HepG2 (cell line): ENCODE data around the gene BBS9. TPM values are rescaled to one million over a fixed set of nuclear protein-coding genes. Genes with fewer than 3 reads are reported as not detected.
"Not testable (repeated sequence)": the region's sequence is repeated elsewhere in the genome, so short reads cannot be mapped to it uniquely, and the experiment has no call there.

Source experiments
- ATAC-seq: fragments of 200-7000 bp; cut with Tn5 transposase; 3 replicates; pipeline ENCODE4 v1.9.1; 2020; ENCODE audit warnings: mild to moderate bottlenecking, moderate library complexity
- BruUV-seq: library from RNA; stranded (reverse); fragments of 400-500 nt; replicated peaks from 2 replicates; lab custom pipeline; 2021; lab: Mats Ljungman, UMichigan
- CTCF ChIA-PET: fragments of 300-600 bp; formaldehyde crosslinking; extraction: SDS; loops from one replicate; lab custom pipeline; 2021; ENCODE audit warnings: low total read pairs, inconsistent platforms, low intra/inter-chr PET ratio; lab: Yijun Ruan, JAX
- POLR2A ChIA-PET: fragments of 350-600 bp; sonication (Branson Sonifier 250); formaldehyde crosslinking; loops from one replicate; lab custom pipeline; 2020; ENCODE audit warnings: antibody characterized with exemption, inconsistent platforms; lab: Yijun Ruan, JAX
- DNase-seq: peaks from one replicate; pipeline ENCODE4 v3.0.0-alpha.2; 2015; ENCODE audit warnings: low spot score
- FAIRE-seq: peaks from 3 replicates; lab custom pipeline; 2011; peaks lifted over from hg19 to GRCh38; lab: Jason Lieb, UNC
- H2AFZ ChIP-seq: one replicate; pipeline ENCODE4 v1.6.1; 2011; ENCODE audit warnings: low read length, inconsistent platforms
- H3K27ac ChIP-seq: fragments of 300-600 bp; 3 replicates; pipeline ENCODE4 v1.8.0; 2011; ENCODE audit warnings: mixed run types, mild to moderate bottlenecking, mixed read lengths, low read length, inconsistent platforms; ENCODE audit not compliant: insufficient read depth; ENCODE audit errors: extremely low read length
- H3K27me3 ChIP-seq, 2 experiments: fragments of 200-600 bp in 1 of 2; 2 replicates in 1 of 2; 3 replicates in 1 of 2; pipeline versions ENCODE4 v1.6.0 to v1.8.0; 2011; ENCODE audit warnings: low read length in 2 of 2, mild to moderate bottlenecking in 2 of 2, moderate library complexity in 2 of 2, inconsistent platforms in 1 of 2; ENCODE audit not compliant: insufficient read depth in 2 of 2, control insufficient read depth in 1 of 2
- H3K36me3 ChIP-seq, 2 experiments: fragments of 200-600 bp in 1 of 2; replicated peaks in 1 of 2; 2 replicates in 1 of 2; 3 replicates in 1 of 2; pipeline versions ENCODE4 v1.5.1 to v1.8.0; 2011; ENCODE audit warnings: low read length in 2 of 2, inconsistent platforms in 1 of 2; ENCODE audit not compliant: insufficient read depth in 2 of 2, control insufficient read depth in 1 of 2
- H3K4me1 ChIP-seq: 2 replicates; pipeline ENCODE4 v1.5.1; 2012; ENCODE audit warnings: low read length, inconsistent platforms; ENCODE audit not compliant: insufficient read depth
- H3K4me2 ChIP-seq: 2 replicates; pipeline ENCODE4 v1.6.0; 2011; ENCODE audit warnings: low read depth, low read length, inconsistent platforms
- H3K4me3 ChIP-seq, 3 experiments: fragments of 200-600 bp in 1 of 3; sonication (generic), shearing (Covaris generic) in 1 of 3; replicated peaks in 1 of 3; 2 replicates each; pipeline ENCODE4 v1.5.1; 2011 to 2016; ENCODE audit warnings: low read length in 3 of 3, inconsistent platforms in 2 of 3, low read depth in 2 of 3, mild to moderate bottlenecking in 2 of 3, control low read depth in 1 of 3, mixed read lengths in 1 of 3; ENCODE audit not compliant: insufficient read depth in 1 of 3
- H3K79me2 ChIP-seq: one replicate; pipeline ENCODE4 v1.6.1; 2011; ENCODE audit warnings: low read length, inconsistent platforms; ENCODE audit not compliant: insufficient read depth
- H3K9ac ChIP-seq: 2 replicates; pipeline ENCODE4 v1.6.0; 2011; ENCODE audit warnings: mild to moderate bottlenecking, low read depth, low read length, inconsistent platforms; ENCODE audit not compliant: insufficient read depth
- H3K9me3 ChIP-seq: 2 replicates; pipeline ENCODE4 v1.5.1; 2012; ENCODE audit warnings: mild to moderate bottlenecking, low read length
- H4K20me1 ChIP-seq: 2 replicates; pipeline ENCODE4 v1.6.0; 2011; ENCODE audit warnings: inconsistent platforms, mild to moderate bottlenecking, low read length, moderate library complexity; ENCODE audit not compliant: insufficient read depth
- HMGA1 ChIP-seq: sonication (generic); formaldehyde crosslinking; conservative IDR thresholded peaks from 2 replicates; pipeline ENCODE4 v1.4.0; 2020; ENCODE audit warnings: missing genetic modification reagents
- HNF1A ChIP-seq, 2 experiments: sonication (generic) in 1 of 2; formaldehyde crosslinking in 1 of 2; IDR thresholded peaks; 2 replicates each; pipeline versions ENCODE4 v1.4.0 to v1.6.1; 2016 to 2020; ENCODE audit warnings: borderline replicate concordance in 1 of 2, low read depth in 1 of 2, mild to moderate bottlenecking in 1 of 2, missing genetic modification reagents in 1 of 2
- MZF1 ChIP-seq: sonication (generic); formaldehyde crosslinking; IDR thresholded peaks from 2 replicates; pipeline ENCODE4 v1.8.1; 2023; ENCODE audit warnings: mild to moderate bottlenecking, missing genetic modification reagents, borderline replicate concordance
- ZNF256 ChIP-seq: sonication (generic); formaldehyde crosslinking; conservative IDR thresholded peaks from 2 replicates; pipeline ENCODE4 v1.4.0; 2020; ENCODE audit warnings: missing genetic modification reagents
- ZNF30 ChIP-seq: sonication (generic); formaldehyde crosslinking; IDR thresholded peaks from 2 replicates; pipeline ENCODE4 v1.5.0; 2020; ENCODE audit warnings: mild to moderate bottlenecking, missing genetic modification reagents
- WGBS: methylation state at CpG from one replicate; pipeline ENCODE4 v1.1.6; 2017; ENCODE audit warnings: low lambda C conversion rate; 5-methylcytosine and 5-hydroxymethylcytosine counted together
- in situ Hi-C: cut with HindIII; loops from 2 replicates; pipeline ENCODE4 v1.10.0; 2017; ENCODE audit warnings: low pct_unique_long_range_greater_than_20kb; ENCODE audit not compliant: extremely low pct_ligation_motif_present
- intact Hi-C: fragments of 100-400 bp; cut with micrococcal nuclease; formaldehyde crosslinking; loops from one replicate; pipeline ENCODE4 v1.10.0; 2022; ENCODE audit not compliant: unreplicated experiment
- polyA plus RNA-seq, 8 experiments: library from polyadenylated mRNA; depleted of rRNA in 3 of 8; stranded (reverse) in 7 of 8; unstranded in 1 of 8; fragments of >200 nt; fragmentation: Illumina TruSeq in 4 of 8; extraction: Trizol in 4 of 8; gene quantifications; 2 replicates each; pipeline versions ENCODE4 v1.2.1 to v1.2.3, GENCODE V29; 2011 to 2016; ENCODE audit warnings: low read depth in 4 of 8, missing spikeins in 1 of 8, mixed read lengths in 1 of 8; ENCODE audit not compliant: insufficient read depth in 1 of 8
- total RNA-seq, 5 experiments: library from RNA; depleted of rRNA; stranded (reverse); fragments of >200 nt; fragmentation: Illumina TruSeq; extraction: Trizol; gene quantifications; 2 replicates each; pipeline ENCODE4 v1.2.3, GENCODE V29; 2016; ENCODE audit warnings: low read depth in 1 of 5

BBS9 gene
- total and polyA plus RNA-seq, 2 of the 13 experiments (the other 11 are each of a cell fraction or from before 2014, with no cell fraction given) = 5.1 to 7.8 TPM

- no peak for ATAC-seq
- Histone ChIP-seq H3K9me3 (no peaks in the 10 kb centered on the region), H3K4me2 (no peak overlapping the region), H3K4me1 (no peaks in the 10 kb centered on the region), H3K27ac (no peak overlapping the region), H3K27me3 (no peaks in the 10 kb centered on the region), H3K36me3 (no peaks in the 10 kb centered on the region), H2AFZ (no peak overlapping the region), H3K4me3 (no peak overlapping the region), H3K79me2 (no peaks in the 10 kb centered on the region), H4K20me1 (no peaks in the 10 kb centered on the region), H3K9ac (no peak overlapping the region)
- BruUV-seq = no TSS peak
- no peak for DNase-seq
- TF ChIP-seq ZNF30 (CRISPR knock-in tag) = no peak
- TF ChIP-seq HNF1A (IDR thresholded peaks at IDR 0.05; ENCODE audit: low read depth) = no peak
- no peak for TF ChIP-seq HNF1A (CRISPR knock-in tag; IDR thresholded peaks at IDR 0.05; ENCODE audit: borderline replicate concordance)
- TF ChIP-seq MZF1 (CRISPR knock-in tag) = no peak
- TF ChIP-seq HMGA1 (CRISPR knock-in tag) = no peak
- no peak for TF ChIP-seq ZNF256
- ChIA-PET POLR2A (no interaction called here), CTCF (no interaction called here)
- WGBS = 11% methylated on average over 1 of the region's 1 CpG
- FAIRE-seq = no peak
- in situ Hi-C loops (no loop called here), intact Hi-C loops (no loop called here)
Observed at GRCh38 chr7:33477719-33478480, 348.5 kb downstream of the BBS9 start.

- H3K4me2 ChIP-seq, H3K4me3 ChIP-seq, H3K36me3 ChIP-seq, DNase-seq, FAIRE-seq, H3K9ac ChIP-seq, intact Hi-C loops, H3K9me3 ChIP-seq, H3K27ac ChIP-seq, BruUV-seq, H3K27me3 ChIP-seq, ATAC-seq, in situ Hi-C loops, H3K4me1 ChIP-seq, POLR2A ChIA-PET, CTCF ChIA-PET, H4K20me1 ChIP-seq, H2AFZ ChIP-seq, H3K79me2 ChIP-seq: not testable (repeated sequence)
- 81% methylated on average over 1 of the region's 1 CpG for WGBS
Observed at GRCh38 chr7:33484476-33484875, 355.1 kb downstream of the BBS9 start.
